Activated T-helper 1 cell treated with anti-CD3 and anti-CD28 coated beads, Interleukin-12 subunit alpha, Interleukin-12 subunit beta, Interleukin-2, Interleukin-4 antibody, amounts not matched to agents 30 ng/mL and 10 ng/mL and 1 ng/mL, durations not matched to agents 14 hours and 24 hours and 36 hours (primary cell): ENCODE measurements around the gene DNAJC10. TPM values are rescaled to one million over a fixed set of nuclear protein-coding genes. Genes with fewer than 3 reads are reported as not detected.

Source experiments
- DNase-seq: peaks from one replicate; pipeline ENCODE4 v3.0.0; 2021; ENCODE audit warnings: low spot score
- H3K27ac Mint-ChIP-seq: one replicate; pipeline ENCODE4 v1.8.0; 2021; ENCODE audit warnings: mild to moderate bottlenecking, mixed read lengths
- H3K27me3 Mint-ChIP-seq: one replicate; pipeline ENCODE4 v1.8.0; 2022; ENCODE audit warnings: mild to moderate bottlenecking, moderate library complexity, mixed read lengths; ENCODE audit not compliant: insufficient read depth
- H3K36me3 Mint-ChIP-seq: one replicate; pipeline ENCODE4 v1.8.0; 2021; ENCODE audit warnings: low read depth, mixed read lengths
- H3K4me1 Mint-ChIP-seq: one replicate; pipeline ENCODE4 v1.8.0; 2021; ENCODE audit warnings: low read depth, mixed read lengths
- H3K4me3 Mint-ChIP-seq: one replicate; pipeline ENCODE4 v1.8.0; 2021; ENCODE audit warnings: mild to moderate bottlenecking, moderate library complexity, mixed read lengths
- H3K9me3 Mint-ChIP-seq: one replicate; pipeline ENCODE4 v1.8.0; 2021; ENCODE audit warnings: mixed read lengths
- intact Hi-C: fragments of 100-400 bp; cut with micrococcal nuclease; formaldehyde crosslinking; loops from one replicate; pipeline ENCODE4 v1.15.1; 2024
- total RNA-seq: library from RNA; stranded (reverse); gene quantifications from 2 replicates; pipeline ENCODE4 v1.2.3, GENCODE V29; 2022

Gene DNAJC10
- total RNA-seq, 1 donor from 2014 or later, result 69.5 TPM

DNA sequence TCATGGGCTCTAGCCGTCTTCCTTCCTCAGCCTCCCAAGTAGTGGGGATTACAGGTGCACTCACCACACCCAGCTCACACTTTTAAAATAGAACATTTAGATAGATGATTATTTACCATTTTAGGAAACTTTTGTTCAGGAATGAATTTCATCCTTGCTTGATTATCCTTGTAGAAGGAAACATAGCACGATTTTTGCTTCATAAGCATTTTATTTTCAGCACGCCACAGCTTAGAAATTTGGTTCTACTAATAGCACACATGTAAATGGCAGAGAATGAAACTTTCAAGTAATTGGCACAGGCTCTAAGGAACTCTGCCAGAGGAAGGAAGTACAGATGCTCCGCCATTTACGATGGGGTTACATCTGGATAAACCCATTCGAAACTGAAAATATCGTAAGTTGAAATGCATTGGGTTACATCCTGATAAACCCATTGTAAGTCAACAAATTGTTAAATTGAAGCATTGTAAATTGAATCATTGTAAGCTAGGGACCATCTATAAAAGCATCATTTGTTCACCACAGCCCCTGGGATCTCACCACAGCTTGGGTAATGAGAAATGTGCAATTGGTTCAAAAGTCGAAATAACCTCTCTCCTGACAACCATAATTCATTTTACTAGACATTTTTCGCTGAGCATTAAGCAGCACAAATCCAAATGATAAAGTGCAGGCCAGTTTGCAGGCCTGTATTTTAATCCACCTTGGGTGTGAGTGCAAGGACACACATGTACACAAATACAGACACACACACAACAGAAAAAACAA is 117.2 kb downstream of the DNAJC10 start:
- peaks cover 28% of the 10 kb centered on the region for H3K27me3 Mint-ChIP-seq
- no peak overlapping the region for H3K27ac Mint-ChIP-seq
- intact Hi-C loops, result no loop called here
- no peaks in the 10 kb centered on the region for H3K9me3 Mint-ChIP-seq
- no peak for DNase-seq
- no peaks in the 10 kb centered on the region for H3K4me1 Mint-ChIP-seq
- H3K36me3 Mint-ChIP-seq, result no peaks in the 10 kb centered on the region
- no peak overlapping the region for H3K4me3 Mint-ChIP-seq

DNA sequence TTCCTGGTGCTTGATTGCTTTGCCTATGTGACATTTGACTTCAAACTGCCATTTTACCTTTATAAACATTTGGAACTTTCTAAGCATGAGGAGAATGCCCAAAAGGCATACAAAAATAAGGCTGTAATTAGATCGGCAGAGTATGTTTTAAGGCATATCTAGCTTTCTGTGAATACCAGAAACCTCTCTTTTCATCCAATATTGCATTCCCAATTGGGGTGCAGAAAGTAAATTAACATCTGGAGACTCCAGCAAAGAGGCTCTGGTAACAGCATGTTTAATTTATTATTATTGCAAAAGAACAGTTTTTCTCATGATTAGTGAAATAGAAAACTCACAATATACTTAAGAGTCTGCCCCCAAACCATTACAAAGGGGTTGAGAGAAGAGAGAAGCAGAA is 118.2 kb downstream of the DNAJC10 start:
- DNase-seq, result no peak
- Mint-ChIP-seq H3K27ac (no peak overlapping the region), H3K4me3 (no peak overlapping the region), H3K27me3 (peaks cover 31% of the 10 kb centered on the region), H3K36me3 (no peaks in the 10 kb centered on the region), H3K9me3 (no peaks in the 10 kb centered on the region), H3K4me1 (no peaks in the 10 kb centered on the region)
- intact Hi-C loops, result no loop called here

DNA sequence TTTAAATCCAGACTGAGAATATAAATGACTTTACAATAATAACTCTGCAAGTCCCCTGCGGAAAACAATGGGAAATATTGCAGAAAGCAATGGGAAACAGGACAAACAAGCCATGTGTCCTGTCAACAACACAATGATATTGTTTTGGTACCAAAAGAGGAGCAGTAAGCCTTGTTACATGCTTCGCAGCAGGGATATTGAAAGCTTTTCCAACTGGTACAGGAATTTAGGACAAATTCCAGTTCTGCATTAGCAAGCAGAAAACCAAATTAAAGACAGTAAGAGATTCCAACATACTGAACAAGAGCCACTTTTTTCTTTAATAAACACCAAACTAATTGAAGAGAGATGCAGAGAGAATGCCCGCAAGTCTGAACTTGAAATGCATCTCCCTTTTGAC is 120.4 kb downstream of the DNAJC10 start:
- no peak for DNase-seq
- H3K27me3 Mint-ChIP-seq, result peaks cover 29% of the 10 kb centered on the region
- no peaks in the 10 kb centered on the region for H3K36me3 Mint-ChIP-seq
- no peak overlapping the region for H3K4me3 Mint-ChIP-seq
- no peak overlapping the region for H3K27ac Mint-ChIP-seq
- no peaks in the 10 kb centered on the region for H3K9me3 Mint-ChIP-seq
- intact Hi-C loops, result no loop called here
- H3K4me1 Mint-ChIP-seq, result no peaks in the 10 kb centered on the region

Other genes with a start within 250 kb of the DNAJC10 start
- not detected in 2 replicates for gene FRZB, start 150.4 kb downstream of the DNAJC10 start, total RNA-seq